Measurements from ENCODE around the gene SLX4IP. TPM values are rescaled to one million over a fixed set of nuclear protein-coding genes. Genes with fewer than 3 reads are reported as not detected.

SLX4IP gene
- total and polyA plus RNA-seq, 2 donors (not counting 3 experiments of a cell fraction or from before 2014, with no cell fraction given) = 1.9 to 4.5 TPM

DNA sequence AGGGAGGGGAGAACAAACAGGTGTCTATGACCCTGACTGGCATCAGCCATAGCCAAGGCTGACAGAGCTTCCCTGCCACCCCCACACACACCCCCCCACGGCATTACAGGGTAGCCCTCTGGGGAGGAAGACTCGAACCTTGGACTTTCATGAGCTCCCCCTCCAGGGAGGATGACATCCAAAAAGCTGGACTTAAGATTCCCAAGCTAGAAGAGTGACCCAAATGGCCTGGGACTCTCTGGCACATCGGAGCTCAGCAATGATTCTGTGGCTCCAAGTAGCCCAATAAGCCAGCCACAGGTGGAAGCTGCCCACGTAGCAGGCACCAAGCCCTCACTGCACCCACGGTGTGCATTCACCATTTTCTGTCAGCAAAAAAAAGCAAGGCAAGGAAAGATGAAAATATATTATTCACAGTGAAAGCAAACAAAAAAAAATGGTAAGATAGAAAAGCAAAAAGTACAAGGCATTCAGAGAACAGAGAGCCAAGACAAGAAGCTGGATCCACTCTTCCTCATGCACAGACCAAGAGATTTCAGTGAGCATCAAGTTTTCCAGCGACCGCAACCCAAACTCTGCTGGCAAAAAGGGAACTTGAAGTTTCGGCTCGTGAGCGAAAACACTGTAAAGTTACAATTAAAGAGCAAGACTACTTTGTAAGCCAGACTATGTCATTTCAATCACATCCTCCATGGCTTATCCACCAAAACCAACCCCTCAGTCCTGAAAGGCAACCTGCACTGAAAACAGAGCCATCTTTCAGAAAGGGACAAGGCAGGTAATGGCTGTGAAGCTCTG is 227.8 kb downstream of the SLX4IP start:
- intact Hi-C loops (cut with micrococcal nuclease) (no loop called here), dilution Hi-C loops (cut with MboI; ENCODE audit: extremely low pct_ligation_motif_present, low sequenced_read_pairs) (no loop called here)
- no peak overlapping the region for H3K4me3 ChIP-seq (replicated peaks in 1 of 3; ENCODE audit: insufficient read depth in 1 of 3, low read depth in 1 of 3, low read length in 3 of 3)
- BruUV-seq (replicated peaks) = no TSS peak
- no peak overlapping the region for H2AFZ ChIP-seq (ENCODE audit: low read depth, low read length)
- POLR2A ChIA-PET = no interaction called here
- H3K36me3 ChIP-seq (ENCODE audit: control insufficient read depth in 2 of 2, extremely low read depth in 1 of 2, insufficient read depth in 2 of 2, low read length in 2 of 2) = peaks cover 17 to 47% of the 10 kb centered on the region in 2 experiments
- no peak for FAIRE-seq
- H3K27ac ChIP-seq (ENCODE audit: insufficient read depth, low read depth, low read length) = no peak overlapping the region
- DNase-seq (ENCODE audit: low read depth, low spot score) = no peak
- peaks cover 36% of the 10 kb centered on the region for H3K4me1 ChIP-seq (ENCODE audit: control insufficient read depth, extremely low read depth, insufficient read depth, low read length)
- peaks cover 59% of the 10 kb centered on the region for H3K79me2 ChIP-seq (ENCODE audit: control insufficient read depth, insufficient read depth, low read length)
- no peaks in the 10 kb centered on the region for H3K27me3 ChIP-seq (ENCODE audit: control insufficient read depth in 2 of 2, insufficient read depth in 2 of 2, low read length in 2 of 2)
- CTCF ChIA-PET = interaction anchor here (1.3 to 1.5 kb wide), 2 partner anchors 9 kb away, joined by 3 to 6 read pairs; no protein-coding TSS in a partner anchor
- H3K9me3 ChIP-seq (replicated peaks; ENCODE audit: control insufficient read depth, insufficient read depth, low read length) = no peaks in the 10 kb centered on the region
- H3K9ac ChIP-seq (replicated peaks; ENCODE audit: extremely low read depth, insufficient read depth, low read length) = no peak overlapping the region
- H4K20me1 ChIP-seq (replicated peaks; ENCODE audit: control insufficient read depth, extremely low read depth, insufficient read depth, low read length) = no peaks in the 10 kb centered on the region
- H3K4me2 ChIP-seq (ENCODE audit: insufficient read depth, low read length) = no peak overlapping the region
- TF ChIP-seq MAX (IDR thresholded peaks at IDR 0.05; ENCODE audit: insufficient read depth, insufficient read length) (no peak), MYC (IDR thresholded peaks at IDR 0.05; ENCODE audit: low read depth, low read length) (no peak), POLR2A (IDR thresholded peaks at IDR 0.05; ENCODE audit: low read depth, low read length) (no peak), EZH2 (IDR thresholded peaks at IDR 0.05; ENCODE audit: borderline replicate concordance, low read depth, low read length, severe bottlenecking) (no peak), POLR2AphosphoS5 (IDR thresholded peaks at IDR 0.05; ENCODE audit: insufficient read depth, low read depth, low read length) (no peak), FOS (IDR thresholded peaks at IDR 0.05; ENCODE audit: borderline replicate concordance, insufficient read depth, low read length) (no peak), JUN (IDR thresholded peaks at IDR 0.05; ENCODE audit: borderline replicate concordance, insufficient read depth, insufficient read length, low read depth) (no peak), GATA2 (IDR thresholded peaks at IDR 0.05; ENCODE audit: insufficient read depth, insufficient read length, low read depth, low read length) (no peak)
- TF ChIP-seq, protein P1, sequence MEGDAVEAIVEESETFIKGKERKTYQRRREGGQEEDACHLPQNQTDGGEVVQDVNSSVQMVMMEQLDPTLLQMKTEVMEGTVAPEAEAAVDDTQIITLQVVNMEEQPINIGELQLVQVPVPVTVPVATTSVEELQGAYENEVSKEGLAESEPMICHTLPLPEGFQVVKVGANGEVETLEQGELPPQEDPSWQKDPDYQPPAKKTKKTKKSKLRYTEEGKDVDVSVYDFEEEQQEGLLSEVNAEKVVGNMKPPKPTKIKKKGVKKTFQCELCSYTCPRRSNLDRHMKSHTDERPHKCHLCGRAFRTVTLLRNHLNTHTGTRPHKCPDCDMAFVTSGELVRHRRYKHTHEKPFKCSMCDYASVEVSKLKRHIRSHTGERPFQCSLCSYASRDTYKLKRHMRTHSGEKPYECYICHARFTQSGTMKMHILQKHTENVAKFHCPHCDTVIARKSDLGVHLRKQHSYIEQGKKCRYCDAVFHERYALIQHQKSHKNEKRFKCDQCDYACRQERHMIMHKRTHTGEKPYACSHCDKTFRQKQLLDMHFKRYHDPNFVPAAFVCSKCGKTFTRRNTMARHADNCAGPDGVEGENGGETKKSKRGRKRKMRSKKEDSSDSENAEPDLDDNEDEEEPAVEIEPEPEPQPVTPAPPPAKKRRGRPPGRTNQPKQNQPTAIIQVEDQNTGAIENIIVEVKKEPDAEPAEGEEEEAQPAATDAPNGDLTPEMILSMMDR (IDR thresholded peaks at IDR 0.05; ENCODE audit: extremely low read depth in 1 of 2, insufficient read depth in 1 of 2, low read depth in 1 of 2, low read length in 2 of 2) = no peak
- H3K9me1 ChIP-seq (replicated peaks; ENCODE audit: control insufficient read depth, extremely low read depth, insufficient read depth, low read length) = no peaks in the 10 kb centered on the region
